Caco-2 (cell line): ENCODE results near the gene EEF1E1. TPM values are rescaled to one million over a fixed set of nuclear protein-coding genes. Genes with fewer than 3 reads are reported as not detected.

Experiments
- BruUV-seq: library from RNA; stranded (reverse); fragments of 400-500 nt; replicated peaks from 2 replicates; lab custom pipeline; 2021; lab: Mats Ljungman, UMichigan
- CTCF ChIA-PET: fragments of 300-600 bp; sonication (Branson Sonifier 250); formaldehyde crosslinking; loops from one replicate; lab custom pipeline; 2022; ENCODE audit warnings: antibody characterized with exemption; lab: Charles Lee
- POLR2A ChIA-PET: fragments of 300-600 bp; sonication (Branson Sonifier 250); formaldehyde crosslinking; loops from one replicate; lab custom pipeline; 2022; ENCODE audit warnings: antibody characterized with exemption; lab: Charles Lee
- DNase-seq, 2 experiments: peaks; one replicate each; pipeline versions ENCODE4 v3.0.0 to v3.0.0-alpha.2; 2020 to 2022
- H3K27me3 ChIP-seq: replicated peaks from 2 replicates; pipeline ENCODE4 v1.6.0; 2011; ENCODE audit warnings: low read length; ENCODE audit not compliant: control insufficient read depth, insufficient read depth
- H3K36me3 ChIP-seq: 2 replicates; pipeline ENCODE4 v1.5.1; 2011; ENCODE audit warnings: low read length; ENCODE audit not compliant: control insufficient read depth, insufficient read depth
- H3K4me1 ChIP-seq: fragments of 250-450 bp; sonication (Bioruptor Pico); 2 replicates; pipeline ENCODE4 v1.5.1; 2020; ENCODE audit warnings: mild to moderate bottlenecking
- H3K4me3 ChIP-seq: 2 replicates; pipeline ENCODE4 v1.5.1; 2011; ENCODE audit warnings: low read depth, mild to moderate bottlenecking, control low read depth, low read length
- H3K9me3 ChIP-seq: fragments of 250-450 bp; sonication (Bioruptor Pico); 2 replicates; pipeline ENCODE4 v1.5.1; 2020; ENCODE audit warnings: mild to moderate bottlenecking, moderate library complexity
- H3K27ac Mint-ChIP-seq: one replicate; pipeline ENCODE4 v1.8.0; 2022; ENCODE audit warnings: mixed read lengths; ENCODE audit not compliant: unreplicated experiment
- H3K27me3 Mint-ChIP-seq: one replicate; pipeline ENCODE4 v1.8.0; 2022; ENCODE audit warnings: mixed read lengths; ENCODE audit not compliant: insufficient read depth, unreplicated experiment
- H3K36me3 Mint-ChIP-seq: one replicate; pipeline ENCODE4 v1.8.0; 2022; ENCODE audit warnings: mild to moderate bottlenecking, mixed read lengths; ENCODE audit not compliant: insufficient read depth, unreplicated experiment
- H3K4me1 Mint-ChIP-seq: one replicate; pipeline ENCODE4 v1.8.0; 2022; ENCODE audit warnings: low read depth, mixed read lengths; ENCODE audit not compliant: unreplicated experiment
- H3K4me3 Mint-ChIP-seq: one replicate; pipeline ENCODE4 v1.8.0; 2022; ENCODE audit warnings: mild to moderate bottlenecking, moderate library complexity, mixed read lengths; ENCODE audit not compliant: unreplicated experiment
- H3K9me3 Mint-ChIP-seq: one replicate; pipeline ENCODE4 v1.8.0; 2022; ENCODE audit warnings: mixed read lengths; ENCODE audit not compliant: unreplicated experiment
- intact Hi-C: fragments of 100-400 bp; cut with micrococcal nuclease; formaldehyde crosslinking; loops from one replicate; pipeline ENCODE4 v1.10.0; 2022; ENCODE audit not compliant: unreplicated experiment
- total RNA-seq: library from RNA; stranded (reverse); gene quantifications from 2 replicates; pipeline ENCODE4 v1.2.3, GENCODE V29; 2022
- TF ChIP-seq, protein P1 (sequence below), 2 experiments: fragments of 200-600 bp in 1 of 2; IDR thresholded peaks; 1 replicate in 1 of 2; 2 replicates in 1 of 2; pipeline versions ENCODE4 v1.5.1 to v1.8.0; 2011 to 2022; ENCODE audit warnings: antibody characterized with exemption in 1 of 2, control low read depth in 1 of 2, inconsistent platforms in 1 of 2, low read depth in 1 of 2, low read length in 1 of 2, mild to moderate bottlenecking in 1 of 2, moderate library complexity in 1 of 2; ENCODE audit not compliant: insufficient read depth in 1 of 2, severe bottlenecking in 1 of 2, unreplicated experiment in 1 of 2

EEF1E1 gene
- total RNA-seq, 1 experiment from 2014 or later: 60.3 TPM

DNA sequence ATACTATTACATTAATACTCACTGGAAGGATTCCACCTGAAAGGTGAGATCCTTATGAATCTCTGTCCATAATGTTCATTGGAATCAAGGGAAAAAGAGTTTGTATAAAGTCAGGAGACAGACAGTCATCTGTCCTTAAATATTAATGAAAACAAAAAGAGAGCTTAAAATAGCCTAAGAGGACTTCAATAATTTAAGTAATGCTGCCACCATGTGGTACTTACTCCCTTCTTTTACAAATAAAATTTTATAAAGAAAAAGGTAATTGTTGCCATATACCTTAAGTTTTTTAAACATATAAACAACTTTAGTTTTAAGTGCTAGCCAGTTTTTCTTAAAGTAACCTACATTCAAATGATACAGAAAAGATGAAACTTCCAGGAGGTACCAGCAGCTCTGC lies 43.2 kb downstream of the EEF1E1 start:
- POLR2A ChIA-PET: no interaction called here
- Mint-ChIP-seq H3K27ac (no peak overlapping the region), H3K4me1 (peaks cover 7% of the 10 kb centered on the region), H3K27me3 (no peaks in the 10 kb centered on the region), H3K4me3 (no peak overlapping the region), H3K9me3 (no peaks in the 10 kb centered on the region), H3K36me3 (peaks cover 29% of the 10 kb centered on the region)
- no peaks in the 10 kb centered on the region for H3K4me1 ChIP-seq
- intact Hi-C loops: loop anchor here (2.0 kb wide), 1 partner anchor 338 kb away; no protein-coding TSS in a partner anchor
- CTCF ChIA-PET: interaction anchor here (0.6 to 1.0 kb wide), 3 partner anchors 53 to 336 kb away, joined by 3 to 6 read pairs (median 3); no protein-coding TSS in a partner anchor
- DNase-seq: no peak
- BruUV-seq: no TSS peak
- no peaks in the 10 kb centered on the region; the same call in 1 of the 2 replicates for H3K9me3 ChIP-seq
- no peaks in the 10 kb centered on the region for H3K27me3 ChIP-seq
- H3K36me3 ChIP-seq: peaks cover 2% of the 10 kb centered on the region; the same call in 1 of the 2 replicates
- no peak overlapping the region for H3K4me3 ChIP-seq
- TF ChIP-seq, protein P1, sequence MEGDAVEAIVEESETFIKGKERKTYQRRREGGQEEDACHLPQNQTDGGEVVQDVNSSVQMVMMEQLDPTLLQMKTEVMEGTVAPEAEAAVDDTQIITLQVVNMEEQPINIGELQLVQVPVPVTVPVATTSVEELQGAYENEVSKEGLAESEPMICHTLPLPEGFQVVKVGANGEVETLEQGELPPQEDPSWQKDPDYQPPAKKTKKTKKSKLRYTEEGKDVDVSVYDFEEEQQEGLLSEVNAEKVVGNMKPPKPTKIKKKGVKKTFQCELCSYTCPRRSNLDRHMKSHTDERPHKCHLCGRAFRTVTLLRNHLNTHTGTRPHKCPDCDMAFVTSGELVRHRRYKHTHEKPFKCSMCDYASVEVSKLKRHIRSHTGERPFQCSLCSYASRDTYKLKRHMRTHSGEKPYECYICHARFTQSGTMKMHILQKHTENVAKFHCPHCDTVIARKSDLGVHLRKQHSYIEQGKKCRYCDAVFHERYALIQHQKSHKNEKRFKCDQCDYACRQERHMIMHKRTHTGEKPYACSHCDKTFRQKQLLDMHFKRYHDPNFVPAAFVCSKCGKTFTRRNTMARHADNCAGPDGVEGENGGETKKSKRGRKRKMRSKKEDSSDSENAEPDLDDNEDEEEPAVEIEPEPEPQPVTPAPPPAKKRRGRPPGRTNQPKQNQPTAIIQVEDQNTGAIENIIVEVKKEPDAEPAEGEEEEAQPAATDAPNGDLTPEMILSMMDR (IDR thresholded peaks at IDR 0.05; ENCODE audit: insufficient read depth in 1 of 2, low read depth in 1 of 2, low read length in 1 of 2, severe bottlenecking in 1 of 2, unreplicated experiment in 1 of 2): no peak

DNA sequence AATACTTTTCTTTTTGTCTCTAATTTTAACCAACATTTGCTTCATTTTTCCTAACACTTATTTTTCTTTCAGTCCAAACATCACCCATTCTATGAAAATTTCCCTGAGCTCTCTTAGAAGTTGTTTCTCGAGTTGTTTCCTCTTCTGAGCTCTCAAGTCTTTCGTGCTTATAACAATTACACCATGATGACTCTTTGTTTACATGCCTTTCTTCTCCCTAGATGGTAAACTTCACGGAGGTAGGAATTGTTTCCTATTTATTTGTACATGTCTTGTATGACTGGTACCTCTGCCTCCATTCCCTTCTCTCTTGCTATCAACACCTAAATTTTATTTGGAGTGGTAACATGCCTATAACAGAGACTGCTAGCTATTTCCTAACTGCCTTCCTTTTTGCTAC lies 44.6 kb downstream of the EEF1E1 start:
- intact Hi-C loops: loop anchor here (2.0 kb wide), 1 partner anchor 337 kb away; no protein-coding TSS in a partner anchor
- BruUV-seq: no TSS peak
- POLR2A ChIA-PET: no interaction called here
- Mint-ChIP-seq H3K36me3 (peaks cover 26% of the 10 kb centered on the region), H3K27ac (no peak overlapping the region), H3K9me3 (no peaks in the 10 kb centered on the region), H3K27me3 (no peaks in the 10 kb centered on the region), H3K4me3 (no peak overlapping the region), H3K4me1 (peaks cover 7% of the 10 kb centered on the region)
- no peaks in the 10 kb centered on the region; the same call in 1 of the 2 replicates for H3K9me3 ChIP-seq
- no peaks in the 10 kb centered on the region for H3K27me3 ChIP-seq
- peaks cover 2% of the 10 kb centered on the region; the same call in 1 of the 2 replicates for H3K36me3 ChIP-seq
- H3K4me3 ChIP-seq: no peak overlapping the region
- DNase-seq: no peak
- no peaks in the 10 kb centered on the region for H3K4me1 ChIP-seq
- CTCF ChIA-PET: interaction anchor here (0.6 to 1.2 kb wide), 2 partner anchors 14 to 135 kb away, joined by 4 to 9 read pairs; no protein-coding TSS in a partner anchor
- TF ChIP-seq, protein P1 (IDR thresholded peaks at IDR 0.05; ENCODE audit: insufficient read depth in 1 of 2, low read depth in 1 of 2, low read length in 1 of 2, severe bottlenecking in 1 of 2, unreplicated experiment in 1 of 2): no peak

DNA sequence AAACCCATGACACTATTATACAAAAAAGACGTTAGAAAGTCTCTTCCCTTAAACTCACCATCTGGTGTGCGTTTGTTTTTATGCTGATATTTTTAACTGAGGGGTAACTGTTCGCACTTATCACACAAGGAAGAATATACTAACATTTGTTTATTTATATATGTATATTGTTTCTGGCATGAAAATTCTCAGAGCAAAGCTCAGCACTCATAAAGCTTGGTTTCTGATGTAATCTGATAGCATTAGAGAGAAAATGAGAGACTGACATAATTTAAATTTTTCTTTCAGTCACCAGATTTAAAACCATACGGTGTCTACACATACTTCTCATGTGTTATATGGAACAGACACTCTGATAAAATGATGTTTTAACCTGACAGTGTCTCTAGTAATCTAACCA lies 45.1 kb downstream of the EEF1E1 start:
- H3K27me3 ChIP-seq: no peaks in the 10 kb centered on the region
- Mint-ChIP-seq H3K9me3 (no peaks in the 10 kb centered on the region), H3K4me3 (no peak overlapping the region), H3K27me3 (no peaks in the 10 kb centered on the region), H3K4me1 (peaks cover 7% of the 10 kb centered on the region), H3K27ac (no peak overlapping the region), H3K36me3 (peaks cover 31% of the 10 kb centered on the region)
- CTCF ChIA-PET: interaction anchor here (0.6 kb wide), 1 partner anchor 136 kb away, joined by 4 read pairs; no protein-coding TSS in a partner anchor
- BruUV-seq: no TSS peak
- POLR2A ChIA-PET: no interaction called here
- TF ChIP-seq, protein P1 (IDR thresholded peaks at IDR 0.05; ENCODE audit: insufficient read depth in 1 of 2, low read depth in 1 of 2, low read length in 1 of 2, severe bottlenecking in 1 of 2, unreplicated experiment in 1 of 2): no peak
- H3K9me3 ChIP-seq: no peaks in the 10 kb centered on the region; the same call in 1 of the 2 replicates
- intact Hi-C loops: no loop called here
- no peak overlapping the region for H3K4me3 ChIP-seq
- no peaks in the 10 kb centered on the region for H3K4me1 ChIP-seq
- peaks cover 2% of the 10 kb centered on the region; the same call in 1 of the 2 replicates for H3K36me3 ChIP-seq
- no peak for DNase-seq
